NCI-H1436 treated with DMSO at 0.1 percent for 48 hours (cell line): ENCODE results near the gene ANTKMT.

Source experiments
- DNase-seq: peaks from one replicate; lab custom pipeline; 2025; lab: John Stamatoyannopoulos, UW

Gene ANTKMT

DNA sequence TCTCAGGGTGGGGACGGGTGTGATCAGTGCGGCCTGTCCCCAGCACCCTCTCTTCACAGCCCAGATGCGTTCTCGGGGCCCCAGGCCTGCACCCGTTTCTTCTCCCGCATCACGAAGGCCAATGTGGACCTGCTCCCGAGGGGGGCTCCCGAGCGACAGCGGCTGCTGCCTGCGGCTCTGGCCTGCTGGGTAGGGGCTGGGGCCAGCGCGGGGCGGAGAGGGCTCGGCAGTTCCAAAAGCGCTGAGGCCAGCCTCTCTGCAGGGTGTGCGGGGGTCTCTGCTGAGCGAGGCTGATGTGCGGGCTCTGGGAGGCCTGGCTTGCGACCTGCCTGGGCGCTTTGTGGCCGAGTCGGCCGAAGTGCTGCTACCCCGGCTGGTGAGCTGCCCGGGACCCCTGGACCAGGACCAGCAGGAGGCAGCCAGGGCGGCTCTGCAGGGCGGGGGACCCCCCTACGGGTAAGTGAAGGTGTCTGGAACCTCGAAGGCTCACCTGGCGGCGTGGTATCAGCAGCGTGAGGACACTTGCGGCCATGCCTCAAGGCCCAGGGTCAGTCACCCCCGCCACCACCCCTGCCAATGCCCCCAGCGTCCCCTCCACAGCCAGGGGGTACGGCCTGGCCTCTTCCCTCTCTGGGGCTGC lies 44.0 kb downstream of the ANTKMT start:
- DNase-seq, result no peak

DNA sequence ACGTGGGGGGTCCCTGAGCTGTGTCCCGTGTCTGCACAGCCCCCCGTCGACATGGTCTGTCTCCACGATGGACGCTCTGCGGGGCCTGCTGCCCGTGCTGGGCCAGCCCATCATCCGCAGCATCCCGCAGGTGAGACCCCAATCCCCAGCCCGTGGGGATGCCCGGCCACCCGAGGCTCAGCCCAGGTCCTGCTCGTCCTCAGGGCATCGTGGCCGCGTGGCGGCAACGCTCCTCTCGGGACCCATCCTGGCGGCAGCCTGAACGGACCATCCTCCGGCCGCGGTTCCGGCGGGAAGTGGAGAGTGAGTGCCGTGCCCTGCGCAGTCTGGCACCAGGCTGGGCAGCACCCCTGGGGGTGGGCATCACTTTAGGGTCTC lies 44.5 kb downstream of the ANTKMT start:
- no peak for DNase-seq

DNA sequence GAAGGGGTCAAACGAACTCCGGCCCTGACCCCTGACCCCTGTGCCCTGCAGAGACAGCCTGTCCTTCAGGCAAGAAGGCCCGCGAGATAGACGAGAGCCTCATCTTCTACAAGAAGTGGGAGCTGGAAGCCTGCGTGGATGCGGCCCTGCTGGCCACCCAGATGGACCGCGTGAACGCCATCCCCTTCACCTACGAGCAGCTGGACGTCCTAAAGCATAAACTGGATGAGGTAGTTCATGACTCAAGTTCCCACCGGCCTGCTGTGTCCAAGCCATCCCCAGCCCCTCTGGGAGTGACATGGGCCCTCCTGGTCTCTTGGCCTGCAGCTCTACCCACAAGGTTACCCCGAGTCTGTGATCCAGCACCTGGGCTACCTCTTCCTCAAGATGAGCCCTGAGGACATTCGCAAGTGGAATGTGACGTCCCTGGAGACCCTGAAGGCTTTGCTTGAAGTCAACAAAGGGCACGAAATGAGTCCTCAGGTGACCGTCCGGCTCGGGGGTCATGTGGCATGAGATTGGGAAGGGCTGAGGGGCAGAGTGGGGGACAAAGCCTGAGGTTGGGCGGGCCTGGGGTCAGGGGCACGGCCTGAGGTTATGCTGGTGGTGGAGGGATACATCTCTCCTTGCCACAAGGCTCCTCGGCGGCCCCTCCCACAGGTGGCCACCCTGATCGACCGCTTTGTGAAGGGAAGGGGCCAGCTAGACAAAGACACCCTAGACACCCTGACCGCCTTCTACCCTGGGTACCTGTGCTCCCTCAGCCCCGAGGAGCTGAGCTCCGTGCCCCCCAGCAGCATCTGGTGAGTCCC lies 45.3 kb downstream of the ANTKMT start:
- DNase-seq, result no peak

DNA sequence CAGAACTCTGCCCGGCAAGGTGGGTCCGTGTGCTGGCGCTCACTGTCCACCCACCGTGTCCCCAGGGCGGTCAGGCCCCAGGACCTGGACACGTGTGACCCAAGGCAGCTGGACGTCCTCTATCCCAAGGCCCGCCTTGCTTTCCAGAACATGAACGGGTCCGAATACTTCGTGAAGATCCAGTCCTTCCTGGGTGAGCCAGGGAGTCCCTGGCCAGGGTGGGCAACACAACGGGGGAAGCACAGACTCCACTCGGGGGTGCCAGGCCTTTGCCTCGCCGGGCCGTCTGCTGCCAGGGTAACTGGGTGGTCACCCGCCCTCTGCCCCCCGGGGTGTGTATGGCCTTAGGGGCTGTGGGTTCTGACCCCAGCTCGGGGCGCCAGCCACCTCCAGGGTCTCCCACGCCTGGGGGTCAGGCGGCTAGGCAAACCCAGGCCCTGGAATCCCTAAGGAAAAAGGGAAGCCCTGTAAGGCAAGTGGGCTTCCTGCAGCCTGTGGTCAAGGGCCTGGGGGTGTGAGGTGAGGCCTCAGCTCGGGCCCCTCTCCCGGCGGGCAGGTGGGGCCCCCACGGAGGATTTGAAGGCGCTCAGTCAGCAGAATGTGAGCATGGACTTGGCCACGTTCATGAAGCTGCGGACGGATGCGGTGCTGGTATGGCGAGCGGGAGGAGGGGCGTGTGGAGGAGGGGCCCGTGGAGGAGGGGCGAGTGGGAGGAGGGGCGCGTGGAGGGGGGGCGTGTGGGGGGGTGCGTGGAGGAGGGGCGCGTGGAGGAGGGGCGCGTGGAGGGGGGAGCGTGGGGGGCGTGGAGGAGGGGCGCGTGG lies 46.1 kb downstream of the ANTKMT start:
- DNase-seq, result no peak

DNA sequence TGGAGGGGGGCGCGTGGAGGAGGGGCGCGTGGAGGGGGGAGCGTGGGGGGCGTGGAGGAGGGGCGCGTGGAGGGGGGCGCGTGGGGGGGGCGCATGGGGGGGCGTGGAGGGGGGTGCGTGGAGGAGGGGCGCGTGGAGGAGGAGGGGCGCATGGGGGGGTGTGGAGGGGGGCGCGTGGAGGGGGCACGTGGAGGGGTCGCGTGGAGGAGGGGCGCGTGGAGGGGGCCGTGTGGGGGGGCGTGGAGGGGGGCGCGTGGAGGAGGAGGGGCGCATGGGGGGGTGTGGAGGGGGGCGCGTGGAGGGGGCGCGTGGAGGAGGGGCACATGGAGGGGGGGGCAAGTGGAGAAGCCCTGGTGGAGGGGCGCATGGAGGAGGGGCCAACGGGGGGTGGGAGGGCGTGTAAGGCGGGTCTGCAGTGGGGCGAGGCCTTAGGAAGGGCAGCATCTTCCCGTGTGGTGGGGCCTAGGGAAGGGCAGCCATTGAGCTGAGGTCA lies 46.8 kb downstream of the ANTKMT start:
- no peak for DNase-seq

DNA sequence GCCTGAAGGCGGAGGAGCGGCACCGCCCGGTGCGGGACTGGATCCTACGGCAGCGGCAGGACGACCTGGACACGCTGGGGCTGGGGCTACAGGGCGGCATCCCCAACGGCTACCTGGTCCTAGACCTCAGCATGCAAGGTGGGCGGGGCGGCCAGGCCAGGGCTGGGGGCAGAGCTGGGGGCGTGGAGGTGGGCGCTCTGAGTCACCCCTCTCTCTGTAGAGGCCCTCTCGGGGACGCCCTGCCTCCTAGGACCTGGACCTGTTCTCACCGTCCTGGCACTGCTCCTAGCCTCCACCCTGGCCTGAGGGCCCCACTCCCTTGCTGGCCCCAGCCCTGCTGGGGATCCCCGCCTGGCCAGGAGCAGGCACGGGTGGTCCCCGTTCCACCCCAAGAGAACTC lies 47.5 kb downstream of the ANTKMT start:
- no peak for DNase-seq

DNA sequence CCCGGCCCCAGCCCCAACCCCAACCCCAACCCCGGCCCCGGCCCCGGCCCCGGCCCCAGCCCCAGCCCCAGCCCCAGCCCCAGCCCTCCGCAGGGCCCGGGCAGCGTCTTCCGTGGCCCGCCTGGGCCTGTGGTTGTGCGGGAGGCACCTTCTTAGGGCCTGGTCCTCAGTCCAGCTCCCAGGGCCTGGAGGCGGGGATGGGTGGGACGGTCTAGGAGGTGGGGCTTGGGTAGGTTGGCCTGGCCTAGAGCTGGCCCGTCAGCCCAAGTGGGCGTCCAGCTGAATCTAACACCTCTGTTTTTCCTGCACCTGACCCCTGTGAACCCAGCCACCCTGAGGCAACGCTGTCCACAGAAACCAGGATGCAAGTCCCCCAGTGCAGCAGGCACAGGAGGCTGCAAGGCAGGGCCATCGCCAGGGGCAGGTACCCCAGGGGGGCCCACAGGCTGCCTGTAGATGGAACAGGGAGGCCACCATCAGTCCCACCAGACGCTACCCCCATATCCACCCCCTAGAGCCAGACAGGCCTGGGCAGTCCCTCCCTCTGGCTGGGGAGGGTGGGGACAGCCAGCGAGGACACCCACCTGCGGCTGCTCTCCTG lies 48.3 kb downstream of the ANTKMT start:
- no peak for DNase-seq

DNA sequence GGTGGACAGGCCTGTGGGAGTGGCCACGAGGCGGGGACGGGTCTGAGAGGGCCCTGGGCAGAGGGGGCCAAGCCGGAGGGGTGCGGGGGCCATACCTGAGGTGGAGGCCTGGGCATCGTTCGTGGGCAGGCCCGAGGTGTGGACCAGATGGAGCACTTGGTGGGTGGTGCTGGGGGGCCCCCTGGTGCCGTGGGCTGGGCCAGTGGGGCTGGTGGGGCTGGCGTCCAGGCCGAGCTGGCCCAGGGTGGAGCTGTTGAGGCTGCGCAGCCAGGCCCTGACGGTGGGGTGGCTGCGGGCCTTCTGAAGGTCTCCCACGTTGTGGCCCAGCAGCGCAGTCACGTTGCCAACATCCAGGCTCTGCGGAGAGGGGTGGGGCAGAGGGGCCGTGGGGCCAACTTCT lies 49.0 kb downstream of the ANTKMT start:
- no peak for DNase-seq

DNA sequence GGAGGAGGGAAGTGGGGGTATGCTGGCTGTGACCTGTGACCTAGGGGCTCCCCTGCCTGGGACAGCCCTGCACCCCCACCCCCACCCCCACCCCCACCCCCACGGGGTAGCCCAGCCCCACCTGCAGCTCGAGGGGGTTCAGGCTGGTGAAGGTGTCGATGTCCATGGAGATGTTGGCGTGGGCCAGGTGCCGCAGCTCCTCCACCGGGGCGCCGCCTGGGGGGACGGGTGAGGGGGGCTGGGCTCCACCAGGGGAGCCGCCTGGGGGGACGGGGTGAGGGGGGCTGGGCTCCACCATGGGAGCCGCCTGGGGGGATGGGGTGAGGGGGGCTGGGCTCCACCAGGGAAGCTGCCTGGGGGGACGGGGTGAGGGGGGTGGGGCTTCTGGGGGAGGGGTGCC lies 49.5 kb downstream of the ANTKMT start:
- DNase-seq, result no peak
